DMS 273 (cell line): Measurements from ENCODE around the gene GMDS.
"Not testable (repeated sequence)": the region's sequence is repeated elsewhere in the genome, so short reads cannot be mapped to it uniquely, and the experiment has no call there.

ENCODE experiments used
- DNase-seq: peaks from one replicate; lab custom pipeline; 2025; ENCODE audit not compliant: unreplicated experiment; lab: John Stamatoyannopoulos, UW

GMDS gene

GRCh38 chr6:1759870-1760269, 485.5 kb downstream of the GMDS start:
- no peak for DNase-seq

DNA sequence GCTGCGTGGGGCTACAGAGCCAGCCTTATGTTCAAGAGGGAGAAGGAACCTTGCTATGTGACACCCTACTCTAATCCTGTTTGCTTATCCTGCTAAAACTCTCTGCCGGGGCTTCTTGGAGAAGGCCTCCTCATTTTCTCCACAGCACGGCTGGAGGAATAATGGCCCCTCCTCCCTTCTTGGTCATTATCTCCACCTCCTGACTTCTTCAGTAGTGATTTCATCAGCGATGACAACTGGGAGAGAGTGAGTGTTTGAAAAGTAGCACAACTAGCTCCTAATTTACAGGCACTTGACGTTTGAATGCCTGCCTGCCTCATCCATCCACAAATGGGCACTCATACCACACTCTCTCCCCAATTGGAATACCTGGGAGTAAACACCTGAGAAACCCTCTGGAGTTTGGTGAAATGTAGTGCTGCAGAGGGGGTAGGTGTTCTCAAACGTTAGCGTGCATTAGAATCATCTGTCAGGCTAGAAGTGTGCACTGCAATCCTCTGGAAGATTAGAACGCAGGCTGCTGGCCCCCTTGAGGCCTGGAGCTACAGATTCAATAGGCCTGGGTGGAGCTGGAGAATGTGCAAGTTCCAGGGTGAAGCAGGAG, 487.2 kb downstream of the GMDS start:
- no peak for DNase-seq

GRCh38 chr6:1757131-1757530, 488.3 kb downstream of the GMDS start:
- DNase-seq, result no peak

DNA sequence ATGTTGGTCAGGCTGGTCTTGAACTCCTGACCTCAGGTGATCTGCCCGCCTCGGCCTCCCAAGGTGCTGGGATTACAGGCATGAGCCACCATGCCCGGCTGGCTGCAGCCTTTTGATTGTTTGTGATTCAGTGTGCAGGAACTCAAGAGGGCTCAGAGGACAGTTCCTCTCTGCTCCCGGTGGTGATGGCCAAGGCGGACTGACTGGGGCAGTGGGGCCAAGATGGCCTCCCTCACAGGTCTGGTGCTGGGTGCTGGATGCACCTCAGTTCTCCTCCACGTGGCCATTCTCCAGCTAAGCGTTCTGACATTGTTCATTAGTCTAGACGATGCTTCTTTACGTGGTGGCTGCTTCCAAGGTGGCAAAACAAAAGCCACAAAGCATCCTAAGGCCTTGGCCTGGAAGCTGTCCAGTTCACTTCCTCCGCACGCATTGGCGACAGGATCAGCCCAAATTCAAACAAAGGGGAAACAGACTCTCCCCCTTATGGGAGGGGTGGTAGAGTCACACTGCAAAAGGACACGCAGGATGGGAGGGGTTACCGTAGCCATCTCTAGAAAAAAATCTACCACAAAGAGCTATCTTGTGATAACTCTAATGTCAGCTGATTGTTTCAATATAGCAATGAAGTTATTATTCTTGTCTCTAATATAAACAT, 488.8 kb downstream of the GMDS start:
- no peak for DNase-seq

DNA sequence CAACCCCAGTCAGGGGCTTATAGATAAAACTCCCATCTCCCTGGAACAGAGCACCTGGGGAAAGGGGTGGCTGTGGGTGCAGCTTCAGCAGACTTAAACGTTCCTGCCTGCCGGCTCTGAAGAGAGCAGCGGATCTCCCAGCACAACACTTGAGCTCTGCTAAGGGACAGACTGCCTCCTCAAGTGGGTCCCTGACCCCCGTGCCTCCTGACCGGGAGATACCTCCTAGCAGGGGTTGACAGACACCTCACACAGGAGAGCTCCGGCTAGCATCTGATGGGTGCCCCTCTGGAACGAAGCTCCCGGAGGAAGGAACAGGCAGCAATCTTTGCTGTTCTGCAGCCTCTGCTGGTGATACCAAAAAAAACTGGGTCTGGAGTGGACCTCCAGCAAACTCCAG, 494.3 kb downstream of the GMDS start:
- DNase-seq, result not testable (repeated sequence)

DNA sequence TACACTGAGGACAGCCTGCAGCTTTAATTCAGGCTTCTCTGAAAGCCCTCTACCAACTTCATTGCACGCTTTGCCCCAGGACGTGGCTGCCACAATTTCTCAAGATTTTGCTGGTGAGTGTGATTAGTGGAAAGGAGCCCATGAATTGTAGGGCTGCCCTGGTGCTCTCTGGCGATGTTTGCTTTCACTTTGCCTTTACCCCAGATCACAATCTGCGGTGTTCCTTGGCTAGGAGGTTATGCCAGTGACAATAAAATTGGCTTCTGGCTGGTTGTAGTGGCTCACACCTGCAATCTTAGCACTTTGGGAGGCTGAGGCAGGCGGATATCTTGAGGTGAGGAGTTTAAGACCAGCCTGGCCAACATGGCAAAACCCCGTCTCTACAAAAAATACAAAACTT, 496.4 kb downstream of the GMDS start:
- DNase-seq, result no peak

DNA sequence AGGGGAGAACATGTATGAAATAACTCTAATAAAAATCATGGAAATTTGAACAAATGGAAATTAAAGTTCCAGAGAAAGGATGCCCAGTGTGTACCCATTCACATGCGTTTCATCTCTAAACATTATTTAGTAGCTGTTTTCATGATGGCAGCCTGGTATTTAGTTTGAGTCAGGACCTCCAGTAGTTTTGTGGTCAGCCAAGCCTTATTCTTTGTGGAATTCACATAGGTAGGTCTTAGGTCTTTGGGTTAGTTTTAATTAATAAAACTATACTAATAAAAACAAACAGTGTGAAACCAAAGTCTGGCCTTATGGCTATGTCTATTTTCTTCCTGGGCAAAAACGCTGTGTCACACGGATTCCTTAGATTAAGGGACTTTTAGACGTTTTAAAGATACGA, 497.9 kb downstream of the GMDS start:
- DNase-seq, result no peak

DNA sequence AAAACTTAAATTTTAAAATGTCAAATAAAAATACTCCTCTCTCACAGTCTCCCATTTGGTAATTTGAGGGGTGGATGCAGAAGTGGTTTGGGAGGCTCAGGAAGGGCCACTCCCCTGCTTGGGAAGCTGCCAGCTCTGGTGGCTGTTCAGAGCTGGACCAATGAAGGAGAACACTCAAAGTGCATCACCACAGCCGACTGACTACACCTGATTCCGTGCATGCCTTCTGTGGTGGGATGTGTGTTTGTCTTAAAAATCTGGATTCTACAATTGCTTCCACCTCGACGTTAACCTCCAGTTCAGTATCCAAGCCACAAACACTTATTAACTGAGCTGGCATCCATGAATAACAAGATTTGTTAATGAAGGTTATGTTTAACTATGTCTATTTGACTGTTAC, 498.4 kb downstream of the GMDS start:
- DNase-seq, result no peak

- no peak for DNase-seq
These were observed 499.6 kb downstream of the GMDS start for GRCh38 chr6:1745814-1746213.

DNA sequence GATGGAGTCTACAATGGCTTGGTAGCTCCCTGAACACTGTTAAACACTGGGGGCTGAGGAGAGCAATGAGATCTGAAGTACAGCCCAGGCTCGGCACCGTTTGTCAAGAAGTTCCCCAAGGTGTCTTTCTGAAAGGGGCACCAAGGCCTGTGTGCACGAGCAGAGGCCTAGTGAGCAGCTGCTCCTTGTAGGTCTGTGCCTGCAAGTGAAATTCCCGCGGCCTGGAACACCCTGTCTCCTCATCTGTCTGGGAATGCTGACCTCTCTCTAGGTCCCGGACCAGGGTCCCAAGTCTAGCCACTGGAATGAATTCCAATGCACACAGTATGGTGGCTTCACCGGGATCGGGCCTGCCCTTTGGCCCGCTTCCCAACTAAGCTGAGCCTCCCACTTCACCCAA, 500.9 kb downstream of the GMDS start:
- DNase-seq, result no peak

DNA sequence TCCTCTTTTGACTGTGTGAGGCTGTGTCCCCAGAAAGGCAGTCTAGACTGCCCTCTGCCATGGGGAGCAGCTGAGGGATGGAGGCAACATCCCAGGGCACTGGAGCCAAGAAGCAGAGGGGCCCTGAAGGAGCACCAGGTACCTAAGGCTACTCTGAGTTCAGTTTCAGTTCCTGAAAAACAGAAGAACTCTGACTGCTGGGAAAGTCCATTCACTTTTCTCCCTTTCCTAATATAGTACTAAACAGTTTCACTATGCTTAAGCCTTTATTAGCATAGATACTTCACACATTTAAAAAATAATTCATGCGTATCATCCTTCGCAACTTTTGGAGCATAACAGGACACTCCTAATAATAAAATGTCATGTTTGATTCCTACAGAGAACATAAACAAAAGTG, 505.7 kb downstream of the GMDS start:
- no peak for DNase-seq

DNA sequence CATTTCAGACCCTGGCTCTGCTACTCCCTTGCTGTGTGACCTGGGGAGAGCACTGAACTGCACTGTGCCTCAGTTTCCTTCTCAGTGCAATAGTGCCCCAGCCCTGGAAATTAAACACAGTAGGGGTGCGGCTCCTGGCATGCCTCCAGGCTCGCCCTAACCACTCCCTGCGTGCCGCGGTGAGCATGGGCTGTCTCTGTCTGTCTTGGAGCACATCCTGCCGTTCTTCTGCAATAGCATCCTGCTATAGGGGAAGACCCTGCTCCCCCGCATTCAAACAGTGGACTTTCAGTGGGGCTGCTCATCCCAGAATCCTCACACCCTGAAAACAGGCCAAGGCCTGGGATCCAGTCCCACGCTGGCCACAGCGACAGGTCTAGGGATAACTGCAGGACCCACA, 506.2 kb downstream of the GMDS start:
- no peak for DNase-seq

- no peak for DNase-seq
These were observed 506.8 kb downstream of the GMDS start for GRCh38 chr6:1738558-1739081.

DNA sequence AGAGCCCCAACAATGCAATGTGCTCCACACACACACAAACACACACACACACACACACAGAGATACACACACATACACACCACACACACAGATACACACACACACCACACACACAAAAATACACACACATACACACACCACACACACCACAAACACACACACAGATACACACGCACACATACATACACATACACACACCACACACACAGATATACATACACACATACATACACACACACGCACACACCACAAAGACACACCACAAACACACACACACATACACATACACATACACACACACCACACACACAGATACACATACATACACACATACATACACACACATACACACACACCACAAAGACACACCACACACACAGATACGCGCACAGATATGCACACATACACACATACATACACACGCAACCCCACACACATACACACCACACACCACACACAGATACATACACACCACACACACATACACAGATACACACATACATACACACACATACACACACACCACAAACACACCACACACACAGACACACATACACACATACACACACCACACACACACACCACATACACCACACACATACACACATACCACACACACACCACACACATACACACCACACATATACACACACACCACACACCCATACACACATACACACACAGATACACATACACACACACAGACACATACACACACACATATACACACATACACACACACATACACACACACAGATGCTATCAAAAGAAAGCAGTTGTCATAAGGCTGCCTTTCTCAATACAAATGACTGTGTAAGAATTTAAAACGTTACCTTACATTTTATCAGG, 507.7 kb downstream of the GMDS start:
- no peak for DNase-seq

DNA sequence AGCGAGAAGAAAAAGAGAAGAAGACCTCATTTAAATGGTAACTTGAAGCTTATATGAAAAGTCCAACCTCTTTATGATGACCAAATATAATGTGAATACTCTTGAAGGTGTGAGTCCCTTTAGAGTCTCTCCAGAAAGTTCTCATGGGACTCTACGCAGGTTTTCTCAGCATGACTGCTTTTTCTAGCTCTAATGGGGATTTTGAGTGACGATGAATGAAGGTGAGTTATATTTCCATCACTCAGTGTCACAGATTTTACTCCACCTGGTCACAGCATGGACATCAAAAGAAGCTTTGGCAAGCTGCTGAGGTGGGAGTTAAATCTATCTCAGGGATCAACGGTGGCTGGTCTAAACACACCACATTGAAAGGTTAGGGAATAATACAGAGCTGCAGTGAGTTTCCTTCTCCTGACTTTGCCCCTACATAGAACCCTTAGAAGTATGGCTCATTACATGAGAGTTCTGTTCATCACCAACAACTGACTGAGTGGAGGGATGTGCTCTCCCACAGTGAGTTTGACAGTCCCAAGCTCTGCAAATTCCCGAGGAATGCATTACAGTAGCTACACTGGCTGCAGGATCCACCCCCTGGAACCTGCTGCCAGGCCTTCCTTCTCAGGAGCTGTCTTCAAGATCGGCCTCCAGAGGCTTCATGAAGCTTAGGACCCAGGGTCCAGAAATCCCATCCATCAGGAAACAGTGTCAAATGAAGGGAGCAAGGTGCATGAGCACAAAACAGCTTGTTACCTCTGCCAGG, 508.9 kb downstream of the GMDS start:
- no peak for DNase-seq

GRCh38 chr6:1735239-1735803, 510.1 kb downstream of the GMDS start:
- DNase-seq, result no peak

DNA sequence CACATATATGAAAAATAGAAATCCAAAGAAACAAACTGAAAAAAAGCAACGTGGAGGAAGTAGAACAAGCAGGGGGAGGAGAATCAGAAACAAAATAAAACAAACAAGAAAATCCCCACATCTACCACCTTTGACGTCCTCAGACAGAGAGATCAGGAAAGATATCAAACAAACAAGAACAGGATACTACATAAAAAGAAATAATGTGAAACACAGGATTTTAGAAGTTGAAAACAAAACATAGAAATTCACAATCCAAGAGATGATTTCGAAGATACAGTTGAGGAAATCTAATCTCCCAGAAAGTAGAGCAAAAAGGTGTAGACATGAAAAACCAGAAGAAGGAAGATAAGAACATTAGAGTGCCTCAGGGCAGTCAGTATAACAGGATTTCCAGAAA, 514.5 kb downstream of the GMDS start:
- no peak for DNase-seq

- no peak for DNase-seq
These were observed 515.7 kb downstream of the GMDS start for GRCh38 chr6:1729750-1730140.

- no peak for DNase-seq
These were observed 516.2 kb downstream of the GMDS start for GRCh38 chr6:1729133-1729749.

- no peak for DNase-seq
These were observed 519.0 kb downstream of the GMDS start for GRCh38 chr6:1726341-1726768.
